ENCODE results near the gene SLC22A16. TPM values are rescaled to one million over a fixed set of nuclear protein-coding genes. Genes with fewer than 3 reads are reported as not detected.

SLC22A16 gene
- 0.82 TPM for total RNA-seq

GRCh38 chr6:110476046-110476849 is at the start of gene SLC22A16:
TSS of gene SLC22A16 (minus strand) at chr6:110476613. CDS start at chr6:110476574, 39 bp downstream.

GRCh38 chr6:110415086-110415916 is 61.1 kb downstream of the SLC22A16 start, which contains the start of gene DDO:
TSS of gene DDO (minus strand) at chr6:110415575. CDS start at chr6:110413462, 2,113 bp downstream.

Other genes starting within 250 kb of the SLC22A16 start
- gene METTL24, start 118.3 kb downstream of the SLC22A16 start, total RNA-seq: 12.0 TPM
- 0.16 TPM for gene DDO, start 61.0 kb downstream of the SLC22A16 start, total RNA-seq

All from camera-type eye (tissue), 1 donor.